ENCODE data around the gene MDH2. TPM values are rescaled to one million over a fixed set of nuclear protein-coding genes. Genes with fewer than 3 reads are reported as not detected.
"Not testable (repeated sequence)": the region's sequence is repeated elsewhere in the genome, so short reads cannot be mapped to it uniquely, and the experiment has no call there.

Gene MDH2
- total RNA-seq, 1 donor from 2014 or later = 34.6 TPM

DNA sequence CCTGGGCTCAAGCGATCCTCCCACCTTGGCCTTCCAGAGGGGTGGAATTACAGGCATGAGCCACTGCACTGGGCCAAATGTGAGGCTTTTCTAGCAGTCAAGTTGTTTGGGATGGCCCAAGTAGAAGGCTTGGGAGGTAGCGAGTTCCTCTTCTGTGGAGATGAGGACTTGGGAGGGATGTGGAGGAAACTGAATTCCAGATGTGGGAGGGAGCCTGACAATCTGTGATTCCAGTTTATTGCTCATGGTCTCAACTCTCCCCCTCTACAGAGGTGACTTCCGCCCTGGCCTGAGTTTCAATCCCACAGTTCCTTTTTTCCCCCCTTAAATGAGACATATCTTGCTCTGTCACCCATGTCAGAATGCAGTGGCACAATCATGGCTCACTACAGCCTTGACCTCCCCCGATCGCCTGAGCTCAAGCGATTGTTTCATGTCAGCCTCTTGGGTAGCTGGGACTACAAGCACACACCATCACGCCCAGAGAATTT is 3.5 kb upstream of the MDH2 start:
- DNase-seq (ENCODE audit: low spot score in 2 of 2) (no peak), FAIRE-seq (no peak)

GRCh38 chr7:76047305-76047810 is 548 bp upstream of the MDH2 start:
- FAIRE-seq = no peak
- no peak for DNase-seq (ENCODE audit: low spot score in 2 of 2)

- DNase-seq (ENCODE audit: low spot score in 2 of 2) (no peak), FAIRE-seq (no peak)
These were observed 722 bp downstream of the MDH2 start for GRCh38 chr7:76048668-76048988.

DNA sequence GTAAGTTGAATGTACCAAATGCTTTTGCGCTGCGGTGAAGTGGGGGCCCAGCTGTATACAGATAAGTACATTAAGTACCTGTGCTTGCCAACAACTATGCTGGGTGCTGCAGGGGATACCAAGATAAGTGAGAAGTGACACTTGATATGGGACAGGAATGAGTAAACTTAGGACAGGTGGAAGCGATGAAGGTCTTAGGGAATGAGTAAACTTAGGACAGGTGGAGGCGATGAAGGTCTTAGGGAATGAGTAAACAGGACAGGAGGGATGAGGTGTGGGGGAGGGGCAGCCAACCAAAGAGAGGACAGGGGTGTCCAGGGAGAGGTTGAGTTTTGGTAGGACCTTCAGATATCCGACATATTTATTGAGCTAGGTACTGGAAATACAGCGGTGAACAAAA is 1.4 kb downstream of the MDH2 start:
- no peak for DNase-seq (ENCODE audit: low spot score in 2 of 2)
- no peak for FAIRE-seq

GRCh38 chr7:76050545-76050944 is 2.6 kb downstream of the MDH2 start:
- FAIRE-seq (no peak), DNase-seq (ENCODE audit: low spot score in 2 of 2) (no peak)

DNA sequence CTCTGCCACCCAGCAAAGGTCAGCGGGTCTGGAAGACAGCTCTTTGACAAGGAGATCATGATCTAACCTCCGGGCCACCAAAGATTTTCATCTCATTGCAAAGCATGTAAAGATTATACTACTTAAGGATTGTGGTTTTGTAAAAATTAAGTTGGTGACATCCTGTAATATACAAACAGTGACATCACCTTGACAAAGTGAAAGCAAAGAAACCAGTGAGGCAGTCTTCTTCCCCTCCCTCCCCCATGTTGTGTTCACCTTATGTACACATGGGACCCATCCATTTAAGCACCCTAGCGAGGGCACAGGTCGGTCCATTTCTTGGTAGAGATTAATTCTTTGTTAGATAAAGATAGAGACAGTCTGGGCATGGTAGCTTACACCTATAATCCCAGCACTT is 3.9 kb downstream of the MDH2 start:
- DNase-seq (ENCODE audit: low spot score in 2 of 2) = no peak
- no peak for FAIRE-seq

GRCh38 chr7:76052681-76053080 is 4.8 kb downstream of the MDH2 start:
- FAIRE-seq; DNase-seq (ENCODE audit: low spot score in 2 of 2): not testable (repeated sequence)

DNA sequence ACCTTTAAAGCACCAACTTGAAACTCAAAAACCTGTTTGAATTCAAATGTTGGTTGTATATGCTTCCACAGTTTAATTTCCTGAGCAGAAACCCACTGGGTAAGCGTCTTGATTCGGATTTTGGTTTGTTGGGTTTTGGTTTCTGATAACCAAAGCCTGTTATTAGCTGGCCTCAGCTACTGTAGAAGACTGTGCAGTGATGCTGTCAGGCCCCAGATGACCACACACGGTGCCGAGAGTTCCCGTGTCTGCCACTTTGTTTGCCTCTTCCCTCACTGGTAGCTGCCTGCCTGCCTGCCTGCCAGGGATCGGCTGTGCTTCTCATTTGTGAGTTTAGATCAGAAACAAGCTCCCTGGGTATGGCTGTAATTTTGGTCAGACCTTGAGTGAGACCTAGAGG is 5.6 kb downstream of the MDH2 start:
- DNase-seq (ENCODE audit: low spot score in 2 of 2) (no peak), FAIRE-seq (no peak)

- FAIRE-seq (no peak), DNase-seq (ENCODE audit: low spot score in 2 of 2) (no peak)
These were observed 6.5 kb downstream of the MDH2 start for GRCh38 chr7:76054123-76055120.

GRCh38 chr7:76056241-76056640 is 8.3 kb downstream of the MDH2 start:
- no peak for DNase-seq (ENCODE audit: low spot score in 2 of 2)
- no peak for FAIRE-seq

- no peak for DNase-seq (ENCODE audit: low spot score in 2 of 2)
- FAIRE-seq = no peak
These were observed 9.4 kb downstream of the MDH2 start for GRCh38 chr7:76057103-76057812.

DNA sequence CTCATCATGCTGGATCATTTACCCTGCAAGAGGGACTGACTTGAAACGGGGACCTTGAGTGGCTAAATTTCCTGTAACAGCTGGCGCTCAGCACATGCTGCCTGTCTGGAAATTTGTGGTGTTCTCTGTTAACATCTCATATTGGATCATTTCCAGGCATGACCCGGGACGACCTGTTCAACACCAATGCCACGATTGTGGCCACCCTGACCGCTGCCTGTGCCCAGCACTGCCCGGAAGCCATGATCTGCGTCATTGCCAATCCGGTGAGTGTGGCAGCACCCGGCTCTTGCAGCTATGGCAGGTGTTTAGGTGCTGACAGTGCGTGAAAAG is 9.9 kb downstream of the MDH2 start:
- DNase-seq (ENCODE audit: low spot score in 2 of 2) = no peak
- no peak for FAIRE-seq

DNA sequence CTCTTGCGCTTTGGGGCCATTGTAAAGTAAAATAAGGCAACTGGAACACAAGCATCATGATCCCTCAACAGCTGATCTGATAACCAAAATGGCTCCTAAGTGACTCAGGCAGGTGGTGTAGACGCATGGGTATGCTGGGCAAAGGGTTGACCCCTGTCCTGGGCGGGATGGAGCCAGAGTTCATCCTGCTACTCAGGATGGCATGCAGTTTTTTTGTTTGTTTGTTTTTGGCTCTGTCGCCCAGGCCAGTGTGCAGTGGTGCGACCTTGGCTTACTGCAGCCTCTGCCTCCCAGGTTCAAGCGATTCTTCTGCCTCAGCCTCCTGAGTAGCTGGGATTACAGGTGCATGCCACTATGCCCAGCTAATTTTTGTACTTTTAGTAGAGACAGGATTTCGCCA is 10.8 kb downstream of the MDH2 start:
- DNase-seq (ENCODE audit: low spot score in 2 of 2); FAIRE-seq: not testable (repeated sequence)

DNA sequence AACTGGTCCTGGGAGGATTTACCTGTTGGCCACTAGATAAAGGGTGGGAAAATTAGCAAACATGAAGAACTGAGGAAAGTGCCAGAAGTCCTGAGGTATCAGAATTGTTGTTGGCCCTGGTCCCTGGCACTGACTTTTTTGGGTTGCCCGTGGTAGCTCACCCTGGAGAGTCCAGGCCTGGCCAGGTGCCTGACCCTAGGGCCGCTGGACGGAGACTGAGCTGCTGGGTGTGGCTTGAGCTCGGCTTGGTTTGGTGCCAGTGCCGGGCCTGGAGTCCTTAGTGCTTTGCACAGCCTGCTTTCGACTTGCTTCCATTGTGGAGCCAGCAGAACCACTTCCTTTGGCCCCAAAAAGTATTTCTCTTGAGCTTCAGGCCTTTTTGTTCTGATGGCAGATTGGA is 12.9 kb downstream of the MDH2 start:
- FAIRE-seq = no peak
- no peak for DNase-seq (ENCODE audit: low spot score in 2 of 2)

DNA sequence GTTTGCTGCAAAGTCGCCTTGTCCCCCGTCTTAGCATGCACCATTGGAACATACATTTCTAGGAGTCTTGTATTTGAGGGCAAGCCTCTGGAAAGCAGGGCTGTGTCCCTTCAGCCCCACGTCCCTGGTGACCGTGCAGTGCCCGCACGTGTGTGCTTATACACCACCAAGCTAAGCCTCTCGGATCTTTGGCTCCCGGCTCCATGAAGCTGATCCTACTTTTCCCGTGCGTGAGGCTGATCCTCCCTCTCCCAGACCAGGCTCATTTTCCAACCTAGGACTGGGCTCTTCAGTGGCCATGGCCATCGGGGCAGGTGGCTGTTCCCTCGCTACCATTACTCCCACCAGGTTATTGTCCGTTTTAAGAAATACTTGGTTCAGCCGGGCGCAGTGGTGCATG is 14.3 kb downstream of the MDH2 start:
- DNase-seq (ENCODE audit: low spot score in 2 of 2) (no peak), FAIRE-seq (no peak)

GRCh38 chr7:76063114-76063513 is 15.2 kb downstream of the MDH2 start:
- FAIRE-seq = no peak
- DNase-seq (ENCODE audit: low spot score in 2 of 2) = no peak

GRCh38 chr7:76063525-76063924 is 15.6 kb downstream of the MDH2 start:
- FAIRE-seq (no peak), DNase-seq (ENCODE audit: low spot score in 2 of 2) (no peak)

DNA sequence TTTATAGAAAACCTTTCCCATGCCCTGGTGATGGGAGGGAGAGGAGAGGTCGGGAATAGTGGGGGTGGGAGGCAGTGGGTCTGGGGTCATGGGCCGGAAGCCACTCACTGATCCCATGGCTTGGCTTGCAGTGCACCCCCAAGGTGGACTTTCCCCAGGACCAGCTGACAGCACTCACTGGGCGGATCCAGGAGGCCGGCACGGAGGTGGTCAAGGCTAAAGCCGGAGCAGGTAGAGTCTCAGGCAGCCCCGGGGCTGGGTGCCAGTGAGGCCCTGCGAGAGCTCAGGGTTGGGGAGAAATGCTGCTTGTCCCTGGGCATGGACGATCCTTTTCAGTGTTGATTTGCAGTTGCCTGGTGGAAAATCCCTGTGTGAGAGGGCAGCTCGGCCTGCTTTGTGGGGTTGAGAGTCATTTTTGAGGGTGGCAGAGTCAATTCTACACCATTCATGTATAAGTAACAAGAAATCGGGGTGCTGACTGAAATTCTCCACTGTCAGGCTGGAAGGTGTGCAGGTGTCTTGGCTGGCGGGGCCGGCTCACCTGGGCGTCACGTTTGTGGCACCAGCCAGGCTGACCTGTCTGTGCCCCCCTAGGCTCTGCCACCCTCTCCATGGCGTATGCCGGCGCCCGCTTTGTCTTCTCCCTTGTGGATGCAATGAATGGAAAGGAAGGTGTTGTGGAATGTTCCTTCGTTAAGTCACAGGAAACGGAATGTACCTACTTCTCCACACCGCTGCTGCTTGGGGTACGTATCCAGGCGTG is 16.5 kb downstream of the MDH2 start:
- DNase-seq (ENCODE audit: low spot score in 2 of 2) (no peak), FAIRE-seq (no peak)

GRCh38 chr7:76065016-76065612 is 17.2 kb downstream of the MDH2 start:
- FAIRE-seq = no peak
- DNase-seq (ENCODE audit: low spot score in 2 of 2) = no peak

DNA sequence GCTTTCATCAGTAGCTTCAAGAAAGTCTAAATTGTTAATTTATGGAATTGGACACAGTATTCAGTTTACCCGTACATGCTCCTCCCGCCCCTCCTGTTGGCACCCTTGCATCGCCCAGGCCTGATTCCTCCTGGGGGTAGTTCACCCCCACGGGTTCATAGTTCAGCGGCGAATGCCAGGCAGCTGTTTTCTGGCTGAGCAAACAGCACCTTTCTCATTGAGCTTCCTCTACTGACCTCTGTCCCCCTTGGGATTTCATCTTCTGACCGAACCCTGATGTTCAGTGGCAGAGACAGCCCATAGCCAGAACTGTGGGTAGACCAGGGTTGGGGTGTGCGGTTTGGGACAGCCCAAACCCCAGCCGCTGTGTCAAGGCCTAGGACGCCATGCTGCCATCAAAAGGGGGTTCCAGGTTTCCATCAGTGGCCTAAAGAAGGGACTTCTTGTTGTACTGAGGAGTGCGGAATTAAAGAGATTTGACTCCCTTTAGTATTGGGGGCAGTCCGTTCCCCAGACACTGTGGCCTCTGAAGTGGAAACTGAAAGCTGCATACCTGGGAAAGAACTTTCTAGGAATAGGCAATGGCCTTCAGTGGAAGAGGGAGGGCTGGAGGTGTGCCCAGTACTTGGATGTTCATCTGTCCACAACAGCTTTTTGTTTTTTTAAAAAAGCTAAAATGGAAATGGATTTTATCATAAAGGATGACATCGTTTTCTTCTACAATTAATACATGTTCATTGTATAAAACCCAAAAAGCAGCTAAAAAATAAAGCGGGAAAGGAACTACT is 19.0 kb downstream of the MDH2 start:
- FAIRE-seq = no peak

More for the DNA sequence above, 19.0 kb downstream of the MDH2 start:
- DNase-seq (ENCODE audit: low spot score in 2 of 2) = peak in 1 of 2 donors; percentile 2
